Ishikawa (cell line): Measurements from ENCODE around the gene VAV3.

Experiments used
- CEBPB ChIP-seq: IDR thresholded peaks from 2 replicates; pipeline ENCODE4 v1.6.1; 2012
- CREB1 ChIP-seq: IDR thresholded peaks from 2 replicates; pipeline ENCODE4 v1.6.1; 2012; ENCODE audit warnings: low read depth
- EGR1 ChIP-seq: IDR thresholded peaks from 2 replicates; pipeline ENCODE4 v1.6.1; 2012
- EP300 ChIP-seq: IDR thresholded peaks from 2 replicates; pipeline ENCODE4 v1.6.1; 2012; ENCODE audit warnings: borderline replicate concordance
- FOXM1 ChIP-seq: IDR thresholded peaks from 2 replicates; pipeline ENCODE4 v1.6.1; 2012; ENCODE audit warnings: low read depth, borderline replicate concordance
- NFIC ChIP-seq: IDR thresholded peaks from 2 replicates; pipeline ENCODE4 v1.6.1; 2012
- RAD21 ChIP-seq: IDR thresholded peaks from 2 replicates; pipeline ENCODE4 v1.6.1; 2012; ENCODE audit warnings: low read depth
- REST ChIP-seq: IDR thresholded peaks from 2 replicates; pipeline ENCODE4 v1.6.1; 2012; ENCODE audit warnings: low read depth, mild to moderate bottlenecking
- TAF1 ChIP-seq: IDR thresholded peaks from 2 replicates; pipeline ENCODE4 v1.6.1; 2012; ENCODE audit warnings: low read depth, mild to moderate bottlenecking
- TCF12 ChIP-seq: IDR thresholded peaks from 2 replicates; pipeline ENCODE4 v1.6.1; 2012; ENCODE audit warnings: low read depth
- TEAD4 ChIP-seq: IDR thresholded peaks from 2 replicates; pipeline ENCODE4 v1.6.1; 2012
- USF1 ChIP-seq: IDR thresholded peaks from 2 replicates; pipeline ENCODE4 v1.6.1; 2012
- YY1 ChIP-seq: IDR thresholded peaks from 2 replicates; pipeline ENCODE4 v1.6.1; 2012; ENCODE audit warnings: low read depth
- ZBTB7A ChIP-seq: IDR thresholded peaks from 2 replicates; pipeline ENCODE4 v1.6.1; 2012; ENCODE audit warnings: low read depth
- TF ChIP-seq, protein P1 (sequence below): IDR thresholded peaks from 2 replicates; pipeline ENCODE4 v1.6.1; 2012

Gene VAV3

DNA sequence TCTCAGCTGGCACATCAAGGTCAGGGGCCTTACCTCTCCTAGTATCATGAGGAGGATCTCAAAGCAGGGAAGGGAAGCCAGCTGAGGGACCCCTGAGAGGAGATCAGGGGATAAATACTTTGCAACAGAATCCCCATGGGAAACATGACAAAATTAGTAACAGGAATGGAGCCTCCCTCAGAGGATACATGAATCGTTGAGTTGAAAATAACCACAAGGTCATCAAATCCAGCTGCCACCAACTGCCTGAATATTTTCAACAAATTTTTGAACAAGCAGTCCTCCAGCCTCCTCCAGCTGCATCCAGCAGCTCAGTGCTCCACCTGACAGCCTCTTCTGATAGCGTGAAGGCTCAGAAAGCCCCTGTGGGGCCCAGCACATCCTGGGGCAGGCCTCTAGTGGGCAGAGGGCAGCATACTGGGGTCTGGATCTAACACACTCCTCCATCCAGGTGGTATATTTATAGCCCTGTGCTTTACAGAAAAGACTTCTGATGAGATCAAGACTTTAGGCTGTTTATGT is 419.9 kb downstream of the VAV3 start:
- no peak for TF ChIP-seq TCF12

DNA sequence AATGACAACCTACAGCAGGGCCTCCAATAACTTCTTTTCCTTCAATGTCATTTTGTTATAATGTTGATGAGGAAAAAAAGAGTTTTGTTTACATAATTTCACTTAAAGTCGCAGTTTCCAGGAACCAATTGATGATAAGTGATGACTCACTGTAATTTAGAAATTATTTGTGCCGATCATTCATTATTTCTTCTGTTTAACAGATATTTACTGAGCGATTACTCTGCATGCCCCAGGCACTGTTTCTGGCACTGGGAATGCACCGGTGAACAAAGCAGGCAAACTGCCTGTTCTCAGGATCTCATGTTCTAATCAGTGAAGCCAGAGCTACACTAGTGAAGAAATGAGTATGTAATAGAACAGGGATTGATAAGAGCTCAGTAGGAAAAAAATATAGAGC is 420.7 kb downstream of the VAV3 start:
- TF ChIP-seq YY1 (no peak), NFIC (no peak), REST (no peak), ZBTB7A (no peak), FOXM1 (no peak), TEAD4 (no peak), RAD21 (no peak), TCF12 (no peak), EGR1 (no peak), CREB1 (no peak), EP300 (no peak), USF1 (no peak)
- TF ChIP-seq, protein P1, sequence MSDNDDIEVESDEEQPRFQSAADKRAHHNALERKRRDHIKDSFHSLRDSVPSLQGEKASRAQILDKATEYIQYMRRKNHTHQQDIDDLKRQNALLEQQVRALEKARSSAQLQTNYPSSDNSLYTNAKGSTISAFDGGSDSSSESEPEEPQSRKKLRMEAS, result no peak

DNA sequence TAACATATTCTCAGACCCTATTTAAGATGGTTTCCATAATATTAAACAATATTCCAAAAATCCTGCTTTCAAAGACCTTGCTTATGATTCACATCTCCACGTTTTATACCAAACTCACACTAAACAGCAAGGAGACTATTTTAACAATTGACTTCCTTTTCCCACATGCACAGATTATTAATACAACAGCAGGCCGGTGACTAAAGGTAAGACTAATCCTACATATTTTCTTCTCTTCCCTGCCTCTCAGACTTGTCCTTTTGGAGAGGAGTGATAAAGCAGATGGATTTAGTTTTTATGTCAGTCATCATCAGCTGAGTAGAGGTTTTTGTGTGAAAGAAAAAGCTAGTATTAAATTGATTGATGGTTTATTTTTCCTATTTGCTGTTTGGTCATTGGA is 423.6 kb downstream of the VAV3 start:
- TF ChIP-seq FOXM1, result no peak
- no peak for TF ChIP-seq YY1
- no peak for TF ChIP-seq TCF12
- no peak for TF ChIP-seq RAD21
- TF ChIP-seq CEBPB, result no peak
- no peak for TF ChIP-seq ZBTB7A
- TF ChIP-seq CREB1, result no peak
- no peak for TF ChIP-seq NFIC
- TF ChIP-seq REST, result no peak

GRCh38 chr1:107538502-107538901 is 426.5 kb downstream of the VAV3 start:
- TF ChIP-seq USF1 (no peak), REST (no peak), CREB1 (no peak), TCF12 (no peak), NFIC (no peak), EP300 (no peak), YY1 (no peak), ZBTB7A (no peak), EGR1 (no peak), TAF1 (no peak), FOXM1 (no peak)
- TF ChIP-seq, protein P1, result no peak

DNA sequence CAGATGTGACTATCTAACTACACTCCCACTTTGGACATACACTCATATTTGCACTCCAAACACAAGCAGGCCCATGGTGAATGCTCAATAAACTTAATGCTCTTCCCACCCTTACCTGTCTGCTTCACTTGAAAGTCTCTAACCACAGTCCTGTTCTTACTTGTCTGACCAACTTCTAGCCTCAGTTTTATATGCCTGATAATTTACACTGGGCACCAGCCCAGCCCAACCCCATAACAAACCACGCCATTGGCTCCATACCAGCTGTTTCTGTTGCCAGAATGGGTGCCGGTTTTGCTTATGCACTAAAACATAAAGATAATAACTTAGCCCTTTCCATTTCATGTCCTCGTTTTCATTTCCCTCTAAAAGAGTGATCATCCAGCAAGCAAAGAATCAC is 428.7 kb downstream of the VAV3 start:
- no peak for TF ChIP-seq TEAD4
- no peak for TF ChIP-seq USF1
- no peak for TF ChIP-seq RAD21
- no peak for TF ChIP-seq NFIC
- no peak for TF ChIP-seq TAF1
- no peak for TF ChIP-seq ZBTB7A
- TF ChIP-seq TCF12, result no peak
- no peak for TF ChIP-seq EGR1
- TF ChIP-seq EP300, result no peak
- no peak for TF ChIP-seq YY1
- TF ChIP-seq FOXM1, result no peak
- TF ChIP-seq, protein P1, result no peak
- TF ChIP-seq REST, result no peak
